H4 (cell line): Measurements from ENCODE around the gene PPARA. TPM values are rescaled to one million over a fixed set of nuclear protein-coding genes. Genes with fewer than 3 reads are reported as not detected.

Experiments
- DNase-seq: peaks from one replicate; pipeline ENCODE4 v3.0.0-alpha.2; 2015; ENCODE audit warnings: low spot score
- total RNA-seq: library from RNA; depleted of rRNA; stranded (reverse); fragments of >200 nt; shearing (Covaris generic); gene quantifications from 2 replicates; pipeline ENCODE4 v1.2.3, GENCODE V29; 2014

The PPARA gene
- total RNA-seq, 1 experiment from 2014 or later = 4.6 TPM

DNA sequence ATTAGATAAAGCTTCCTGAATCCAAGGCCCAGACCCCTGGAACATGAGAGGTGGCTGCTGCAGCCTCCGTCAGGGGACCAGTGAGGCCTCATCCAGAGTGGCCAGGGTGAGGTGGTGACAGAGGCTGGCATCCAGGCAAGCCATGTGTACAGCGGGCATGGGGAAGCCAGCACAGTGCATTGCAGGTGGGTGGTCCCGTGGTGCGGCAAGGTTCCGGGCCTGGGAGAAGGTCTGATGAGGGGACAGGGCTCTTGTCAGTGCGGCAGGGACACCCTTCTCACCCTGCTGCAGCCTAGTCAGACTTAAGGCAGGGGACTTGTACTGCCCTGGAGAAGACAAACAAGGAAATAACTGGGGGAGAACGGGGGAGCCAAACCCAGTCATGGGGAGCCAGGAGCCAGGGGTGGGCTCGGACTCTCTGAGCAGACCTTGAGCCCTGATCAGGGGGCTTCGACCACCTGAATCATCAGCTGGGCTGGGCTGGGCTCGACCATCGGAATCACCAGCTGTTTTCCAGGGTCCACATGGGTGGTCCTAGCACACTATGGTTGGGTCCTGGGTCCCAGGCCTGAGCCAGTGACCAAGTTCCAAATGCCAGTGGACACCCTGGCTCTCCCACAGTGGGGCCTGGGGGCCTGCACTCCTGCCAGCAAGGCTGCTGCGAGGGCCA lies 122.6 kb downstream of the PPARA start:
- DNase-seq = no peak

DNA sequence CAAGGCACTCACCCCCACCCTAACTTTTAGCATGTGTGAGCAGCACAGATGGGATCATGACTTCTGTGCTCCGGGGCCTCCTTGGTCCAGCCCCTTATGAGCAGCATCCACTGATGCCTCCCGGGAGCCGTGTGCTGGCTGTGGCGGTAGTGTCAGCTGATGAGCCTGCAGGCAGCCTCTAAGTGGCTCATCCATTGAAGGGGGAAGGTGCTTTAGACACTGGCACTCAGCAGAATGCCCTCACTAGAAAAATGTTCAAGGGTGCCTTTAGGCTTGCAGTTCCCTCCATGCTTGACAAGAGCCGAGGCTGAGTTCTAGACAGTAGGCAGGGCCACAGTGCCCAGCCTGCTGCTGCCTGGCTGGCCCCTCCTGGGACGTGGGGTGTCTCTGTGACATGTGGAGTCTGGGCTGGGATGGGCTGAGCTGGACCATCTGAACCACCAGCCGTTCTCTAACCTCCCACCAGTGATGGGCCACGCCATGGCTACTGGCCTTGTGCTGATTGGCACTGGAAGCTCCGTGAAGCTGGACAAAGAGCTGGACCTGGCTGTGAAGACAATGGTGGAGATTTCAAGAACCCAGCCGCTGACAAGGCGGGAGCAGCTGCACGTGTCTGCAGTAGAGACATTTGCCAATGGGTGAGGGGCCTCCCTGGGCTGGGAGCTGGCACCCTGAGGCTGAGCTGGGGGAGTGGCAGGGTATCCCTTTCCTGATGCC lies 123.3 kb downstream of the PPARA start:
- DNase-seq = no peak

DNA sequence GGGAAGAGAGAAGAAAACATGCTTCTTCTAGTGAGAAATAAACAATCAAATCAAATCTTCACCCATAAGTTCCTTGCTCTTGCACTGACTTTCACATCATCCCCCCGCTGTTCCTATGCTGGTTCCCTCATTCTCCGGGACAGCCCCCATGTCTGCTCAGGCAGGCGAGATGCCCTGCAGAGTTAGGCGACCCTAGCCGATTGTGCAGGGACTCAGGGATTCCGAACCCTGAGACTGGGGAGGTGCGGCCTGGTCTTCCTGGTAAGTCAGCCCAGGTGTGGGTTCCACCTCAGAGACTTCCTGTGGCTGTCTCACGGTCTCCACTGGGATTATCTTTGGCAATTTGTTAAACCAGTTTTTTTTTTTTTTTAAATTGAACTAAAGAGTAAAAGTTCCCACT lies 124.1 kb downstream of the PPARA start:
- DNase-seq = no peak

DNA sequence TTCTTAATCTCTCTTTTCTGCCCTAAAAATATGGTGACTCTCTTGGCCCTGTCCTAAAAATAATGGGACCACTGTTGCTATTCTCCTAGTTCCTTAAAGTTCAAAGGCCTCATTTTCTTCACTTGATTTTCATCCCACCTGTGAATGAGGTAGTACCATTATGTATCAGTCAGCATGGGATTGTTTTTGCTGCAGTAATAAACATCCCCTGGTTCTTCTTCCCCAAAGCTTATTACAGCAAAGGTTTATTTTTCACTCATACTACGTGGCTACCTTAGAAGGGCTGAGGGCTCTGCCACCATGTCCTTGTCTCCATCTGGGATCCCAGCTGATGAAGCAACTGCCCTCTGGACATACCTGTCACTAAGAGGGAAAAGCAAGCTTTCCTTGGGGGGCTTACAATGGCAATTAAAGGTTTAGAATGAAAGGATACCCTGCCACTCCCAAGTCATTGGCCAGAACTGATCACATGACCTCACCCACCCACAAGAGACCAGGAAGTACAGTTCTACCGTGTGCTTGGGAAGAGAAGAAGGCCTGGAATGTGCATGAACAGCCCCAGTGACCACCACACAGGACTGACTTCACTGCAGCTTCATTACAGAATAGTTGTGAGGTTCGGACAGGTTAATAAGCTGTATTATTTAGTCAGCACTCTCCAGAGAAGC lies 125.3 kb downstream of the PPARA start:
- no peak for DNase-seq

DNA sequence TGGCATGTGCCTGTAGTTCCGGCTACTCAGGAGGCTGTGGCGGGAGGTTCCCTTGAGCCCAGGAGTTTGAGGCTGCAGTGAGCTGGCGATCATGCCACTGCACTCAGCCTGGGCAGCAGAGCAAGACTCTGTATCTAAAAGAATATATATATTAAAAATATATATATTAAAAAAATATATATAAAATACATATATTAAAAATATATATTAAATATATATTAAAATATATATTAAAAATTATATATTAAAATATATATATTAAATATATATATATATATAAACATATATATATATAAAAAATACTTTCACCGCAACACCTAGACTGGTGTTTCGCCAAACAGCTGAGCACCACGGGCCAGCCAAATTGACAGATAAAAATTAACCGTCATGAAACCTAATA lies 126.2 kb downstream of the PPARA start:
- DNase-seq = no peak

DNA sequence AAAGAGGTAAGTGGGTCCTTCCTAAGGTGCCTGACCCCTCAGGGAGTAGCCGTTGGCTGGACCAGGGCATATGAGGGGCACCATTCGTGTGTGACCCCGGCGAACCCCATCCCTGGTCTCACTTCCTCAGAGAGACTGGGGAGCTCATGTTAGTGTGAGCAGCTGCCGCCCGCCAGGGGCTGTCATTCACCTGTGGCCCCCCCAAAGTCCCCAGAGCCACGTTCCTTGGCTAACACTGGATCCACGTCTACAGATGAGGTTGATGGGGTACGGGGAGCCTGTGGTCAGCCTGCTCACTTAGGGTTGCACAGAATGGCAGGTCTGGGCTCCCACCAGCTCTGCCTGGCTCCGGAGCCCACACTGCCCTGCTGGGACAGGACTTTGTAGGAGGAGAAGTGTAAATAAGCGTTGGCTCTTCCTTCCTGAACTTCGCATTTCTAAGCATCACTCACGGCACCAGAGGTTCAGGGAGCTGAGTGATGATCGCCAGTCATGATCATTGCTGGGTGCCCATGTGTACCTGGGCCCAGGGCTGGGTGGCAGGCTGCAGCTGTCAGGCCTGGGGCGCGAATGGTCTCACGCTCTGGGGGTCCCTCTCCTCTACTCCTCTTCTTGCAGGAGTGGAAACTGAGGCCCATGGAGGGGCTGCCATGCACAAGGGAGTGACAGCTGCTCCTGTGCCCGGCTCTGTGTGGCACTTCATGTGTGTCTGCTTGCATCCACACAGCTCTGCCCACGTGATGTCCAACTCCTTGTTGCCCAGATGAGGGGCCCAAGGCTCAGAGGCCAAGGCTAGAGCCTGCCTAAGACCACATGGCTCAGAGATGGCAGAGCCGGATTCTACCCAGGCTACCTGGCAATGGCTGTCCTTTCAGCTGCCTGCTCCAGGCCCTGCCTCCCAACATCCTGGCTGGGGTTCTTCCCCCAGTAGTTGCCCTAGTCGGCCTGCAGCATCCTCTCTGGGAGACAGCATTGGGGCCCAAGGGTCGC lies 128.6 kb downstream of the PPARA start:
- no peak for DNase-seq

DNA sequence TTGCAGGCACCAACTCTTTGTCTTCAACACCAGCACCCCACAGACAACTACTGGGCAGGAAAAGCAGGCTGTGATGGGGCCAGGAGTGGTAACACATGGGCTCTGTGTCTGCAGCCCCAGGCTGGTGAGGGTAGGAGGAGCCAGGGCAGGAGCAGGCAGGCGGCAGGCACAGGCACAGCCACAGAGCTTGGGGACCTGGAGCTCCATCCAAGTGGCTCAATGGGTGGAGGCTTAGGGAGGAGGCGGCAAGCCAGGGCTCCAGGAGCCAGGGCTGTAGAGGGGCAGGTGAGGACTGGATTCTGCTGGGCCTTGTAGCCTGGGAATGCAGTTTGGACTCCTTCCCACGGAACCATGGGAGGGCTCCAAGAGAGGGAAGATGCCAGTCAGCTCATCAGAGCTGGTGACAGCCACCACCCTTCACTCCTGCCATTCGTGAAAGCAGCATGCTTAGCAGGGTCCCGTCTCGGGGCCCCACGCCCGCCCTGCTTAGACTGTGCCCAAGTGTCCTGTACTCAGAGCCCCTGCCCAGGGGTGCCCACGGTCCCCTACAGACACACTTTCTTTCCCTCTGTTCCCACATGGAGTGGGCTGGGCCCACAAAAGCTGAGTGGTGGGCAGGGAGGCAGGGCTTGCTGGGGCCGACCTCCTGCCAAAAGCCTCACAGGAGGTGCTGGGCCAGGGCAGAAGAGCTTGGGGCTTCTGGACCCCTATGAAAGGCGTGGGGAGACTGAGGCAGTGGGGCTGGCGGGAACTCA lies 129.9 kb downstream of the PPARA start:
- no peak for DNase-seq

DNA sequence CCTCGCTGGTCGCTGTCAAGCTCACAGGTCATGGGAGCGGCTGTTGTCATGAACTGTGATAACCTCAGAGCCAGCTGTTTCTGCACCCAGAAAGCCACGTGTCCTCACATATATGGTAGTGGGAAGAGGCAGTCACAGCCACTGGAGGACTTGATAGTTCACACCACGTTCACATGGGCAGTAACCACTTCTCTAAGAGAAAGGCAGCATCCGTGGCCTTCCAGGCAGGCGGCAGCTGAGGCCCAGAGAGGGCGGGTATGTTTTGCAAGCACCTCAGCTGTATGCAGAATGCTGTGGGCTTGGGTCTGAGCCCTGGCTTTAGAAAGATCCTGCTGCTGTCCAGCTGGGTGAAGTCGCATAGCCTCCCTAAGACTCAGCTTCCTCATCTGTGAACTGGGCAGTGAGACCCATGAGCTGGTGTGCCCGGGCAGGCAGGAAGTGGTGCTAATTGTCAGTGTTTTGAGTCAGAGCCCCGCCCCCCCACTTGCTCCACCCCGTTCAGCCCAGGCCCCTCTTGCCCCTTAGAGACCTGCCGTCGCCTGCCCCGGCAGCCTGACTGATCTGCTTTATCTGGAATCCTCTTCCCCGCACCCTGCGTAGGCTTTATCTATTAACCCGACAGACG lies 130.8 kb downstream of the PPARA start:
- DNase-seq = no peak

DNA sequence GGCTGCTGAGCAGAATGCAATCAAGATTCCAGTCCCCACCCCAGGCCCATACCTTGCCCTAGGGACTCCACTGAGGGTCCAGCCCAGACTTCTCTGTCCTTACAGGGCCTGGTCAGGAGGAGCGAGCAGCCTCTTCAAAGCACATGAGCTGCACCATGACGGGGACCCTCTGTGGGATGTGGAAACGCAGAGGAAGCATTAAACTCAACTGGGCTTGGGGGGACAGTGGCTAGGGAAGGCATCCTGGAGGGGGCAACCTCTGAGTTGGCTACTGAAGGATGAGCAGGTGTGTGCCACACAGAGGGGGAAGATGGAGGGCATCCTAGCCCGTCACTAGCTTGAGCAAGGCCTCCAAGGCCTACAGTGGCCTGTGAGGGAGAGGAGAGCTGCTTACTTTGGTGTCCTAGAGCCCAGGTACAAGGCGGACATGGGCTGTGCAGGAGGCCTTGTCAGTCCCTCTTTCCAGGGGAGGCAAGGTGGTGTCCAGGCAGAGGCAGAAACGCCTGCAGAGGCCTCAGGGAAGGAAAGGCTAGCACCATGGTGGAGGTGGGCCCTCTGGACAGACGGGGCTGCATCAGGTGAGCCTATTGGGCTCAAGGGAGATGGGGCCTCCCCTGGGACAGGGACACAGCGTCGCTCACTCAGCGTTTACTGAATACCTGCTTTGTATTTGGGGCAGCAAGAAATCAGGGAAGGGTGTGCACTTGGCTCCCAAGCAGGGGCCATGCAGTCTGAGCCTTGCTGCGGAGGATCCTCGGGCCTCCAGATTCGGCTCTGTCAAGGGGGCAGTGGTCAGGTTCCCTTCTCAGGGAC lies 131.7 kb downstream of the PPARA start:
- no peak for DNase-seq

DNA sequence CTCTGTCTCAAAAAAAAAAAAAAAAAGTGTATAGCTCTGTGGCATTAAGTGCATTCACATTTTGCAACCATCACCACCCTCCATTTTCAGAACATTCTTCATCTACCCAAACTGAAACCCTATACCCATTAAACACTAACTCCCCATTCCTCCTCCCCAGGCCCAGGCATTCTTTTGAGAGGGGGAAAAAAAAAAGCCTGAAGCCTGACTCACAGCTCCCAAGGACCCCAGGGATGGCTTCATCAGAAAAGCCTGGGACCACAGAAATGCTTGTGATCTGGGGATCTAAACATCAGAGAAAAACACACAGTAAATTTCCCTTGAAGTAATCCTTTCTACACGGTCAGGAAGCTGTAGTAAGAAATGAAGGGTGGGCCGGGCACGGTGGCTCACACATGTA lies 135.7 kb downstream of the PPARA start:
- DNase-seq = no peak

DNA sequence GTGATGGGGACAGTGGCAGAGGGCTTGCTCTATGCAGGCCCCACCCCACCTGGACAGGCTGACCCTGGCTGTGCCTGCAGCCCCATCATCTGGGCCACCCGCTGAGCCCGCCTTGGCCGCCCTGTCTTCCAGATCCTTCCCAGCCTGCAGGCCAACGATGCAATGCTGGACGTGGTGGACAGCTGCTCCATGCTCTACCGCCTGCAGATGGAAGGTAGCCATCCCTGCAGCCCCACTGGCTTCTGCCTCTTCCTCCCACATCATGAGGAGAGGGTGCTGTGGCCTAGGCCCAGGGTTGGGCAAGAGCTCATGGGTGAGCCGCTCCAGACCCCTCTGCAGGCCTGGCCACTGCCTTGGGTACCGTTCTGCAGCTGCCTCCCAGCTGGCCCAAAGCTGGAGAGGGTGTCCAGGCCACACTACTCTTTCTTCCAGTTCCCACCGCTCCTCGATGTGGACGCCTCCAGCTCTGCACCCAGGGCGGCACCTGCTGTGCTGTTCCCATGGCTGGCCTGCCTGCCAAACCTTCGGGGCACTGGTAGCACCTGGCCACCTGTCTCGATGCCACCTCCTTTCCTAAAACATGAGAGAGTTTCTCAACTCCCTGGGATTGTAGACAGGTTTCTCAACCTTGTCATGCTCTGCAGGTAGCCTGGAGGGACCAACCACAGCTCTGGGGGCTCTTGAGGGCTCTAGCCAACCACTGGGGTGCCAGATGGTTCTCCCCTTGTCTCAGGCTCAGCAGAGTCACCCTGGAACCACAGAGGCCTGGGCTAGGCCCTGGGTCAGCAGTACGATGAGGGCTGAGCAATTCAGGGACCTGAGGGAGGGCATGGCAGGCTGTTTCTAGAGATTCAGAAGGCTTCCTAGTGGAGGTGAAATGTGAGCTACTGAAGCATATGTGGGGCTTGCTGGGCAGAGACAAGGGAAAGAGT lies 136.9 kb downstream of the PPARA start:
- no peak for DNase-seq

DNA sequence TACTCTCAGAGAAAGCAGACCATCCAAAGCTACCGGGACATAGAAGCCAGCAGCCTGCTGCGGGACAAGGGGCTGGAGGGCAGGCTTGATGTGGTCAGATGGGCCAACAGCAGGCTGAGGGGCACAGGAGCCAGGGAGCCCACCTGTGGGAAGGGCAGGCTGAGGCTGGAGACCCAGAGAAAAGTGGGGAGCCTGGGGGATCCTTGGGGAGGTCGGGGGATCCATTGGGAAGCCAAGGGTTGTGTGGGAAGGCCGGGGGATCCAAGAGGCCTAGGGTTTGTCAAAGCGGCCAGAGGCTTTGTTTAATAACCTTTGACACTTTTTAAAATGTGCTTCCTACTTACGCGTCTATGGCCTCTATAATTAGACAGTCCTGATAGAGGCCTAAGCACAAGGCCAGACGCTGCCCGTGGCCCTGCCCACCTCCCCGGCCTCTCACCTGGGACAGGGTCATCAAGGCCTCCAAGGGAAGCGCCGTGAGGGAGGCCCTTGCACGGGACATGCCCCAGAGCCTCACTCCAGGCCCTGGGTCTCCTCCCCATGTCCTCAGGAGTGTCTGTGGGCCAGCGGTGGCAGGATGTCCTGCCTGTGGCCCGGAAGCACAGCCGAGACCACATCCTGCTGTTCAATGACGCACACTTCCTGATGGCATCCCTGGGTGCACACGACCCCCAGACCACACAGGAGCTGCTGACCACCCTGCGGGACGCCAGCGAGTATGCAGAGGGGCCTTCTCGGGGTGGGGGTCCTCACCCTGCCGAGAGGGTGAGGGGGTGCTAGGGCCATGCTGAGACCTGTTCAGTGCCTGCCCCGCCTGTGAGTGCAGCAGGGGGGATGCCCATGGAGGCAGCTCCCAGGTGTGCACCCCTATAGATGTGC lies 137.8 kb downstream of the PPARA start:
- DNase-seq = no peak

DNA sequence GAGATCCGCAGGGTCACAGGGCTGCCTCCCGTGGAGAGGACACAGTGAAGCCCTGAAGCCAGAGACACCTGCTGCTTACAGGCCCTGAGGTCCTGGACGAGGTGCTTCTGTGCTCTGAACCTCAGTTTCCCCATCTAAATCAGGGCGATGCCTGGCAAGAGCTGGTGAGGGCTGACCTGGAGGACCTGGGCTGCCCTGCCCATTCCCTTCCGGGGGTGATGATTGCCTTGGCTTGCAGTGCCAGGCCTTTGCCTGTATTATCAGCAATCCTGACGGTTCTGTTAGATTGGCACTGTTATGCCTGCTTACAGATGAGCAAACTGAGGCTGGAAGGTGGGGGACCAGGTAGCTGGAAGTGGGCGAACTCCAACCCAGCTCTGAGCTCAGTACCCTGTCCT lies 138.5 kb downstream of the PPARA start:
- DNase-seq = no peak

DNA sequence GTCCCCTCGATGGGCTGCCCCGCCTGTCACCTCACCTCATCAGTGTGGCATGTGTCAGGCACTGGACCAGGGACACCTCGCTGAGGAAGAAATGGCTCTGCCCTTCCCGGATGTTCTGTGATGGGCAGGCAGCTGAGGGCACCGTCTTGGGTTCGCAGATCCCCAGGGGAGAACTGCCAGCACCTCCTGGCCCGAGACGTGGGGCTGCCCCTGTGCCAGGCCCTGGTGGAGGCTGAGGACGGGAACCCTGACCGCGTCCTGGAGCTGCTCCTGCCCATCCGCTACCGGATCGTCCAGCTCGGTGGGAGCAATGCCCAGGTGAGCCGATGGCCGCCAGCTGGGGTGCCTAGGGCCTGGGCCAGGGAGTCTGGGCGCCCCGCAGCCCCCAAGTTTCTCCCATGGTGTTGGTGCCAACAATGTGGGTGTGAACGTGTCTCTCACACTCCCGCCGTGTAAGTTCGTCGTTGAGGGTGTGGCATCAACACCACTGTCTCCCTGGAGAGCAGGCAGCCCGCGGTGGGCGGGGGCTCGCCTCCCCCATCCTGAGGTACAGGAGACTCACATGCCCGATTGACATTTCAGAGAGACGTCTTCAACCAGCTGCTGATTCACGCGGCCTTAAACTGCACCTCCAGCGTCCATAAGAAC lies 139.0 kb downstream of the PPARA start:
- no peak for DNase-seq

DNA sequence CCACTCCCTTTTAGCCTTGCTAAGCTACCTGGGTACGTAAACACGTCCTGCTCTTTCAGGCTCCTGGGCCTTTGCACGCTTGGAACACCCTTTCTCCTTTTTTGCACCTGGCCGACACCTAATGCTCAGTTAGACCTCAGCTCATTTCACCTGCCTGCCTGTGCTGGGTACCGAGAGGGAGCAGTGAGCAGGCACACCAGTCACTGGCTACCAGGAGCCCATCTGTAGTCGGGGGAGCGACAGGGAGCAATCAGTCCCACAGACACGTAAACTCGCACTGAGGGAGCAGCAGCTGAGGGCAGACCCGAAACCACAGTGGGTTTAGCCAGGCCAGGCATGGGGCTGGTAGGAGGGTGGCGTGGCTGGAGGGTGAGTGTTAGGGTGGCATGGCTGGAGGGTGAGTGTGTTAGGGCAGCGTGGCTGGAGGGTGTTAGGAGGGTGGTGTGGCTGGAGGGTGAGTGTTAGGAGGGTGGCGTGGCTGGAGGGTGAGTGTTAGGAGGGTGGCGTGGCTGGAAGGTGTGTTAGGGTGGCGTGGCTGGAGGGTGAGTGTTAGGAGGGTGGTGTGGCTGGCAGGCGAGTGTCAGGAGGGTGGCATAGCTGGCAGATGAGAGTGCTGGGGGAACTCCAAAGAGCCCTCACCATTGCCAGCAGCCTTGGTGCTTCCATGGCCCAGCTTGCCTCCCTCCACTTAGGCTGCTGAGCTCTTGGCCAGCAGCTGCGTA lies 140.0 kb downstream of the PPARA start:
- DNase-seq = no peak
